ENCODE results near the gene CFDP1.
"Not testable (repeated sequence)": the region's sequence is repeated elsewhere in the genome, so short reads cannot be mapped to it uniquely, and the experiment has no call there.

Gene CFDP1

GRCh38 chr16:75281826-75282225 is 151.5 kb downstream of the CFDP1 start:
- no peak overlapping the region for H4K91ac ChIP-seq (ENCODE audit: low read depth, low read length, poor library complexity)
- WGBS, 2 donors (ENCODE audit: extremely low coverage in 2 of 2, insufficient read length in 2 of 2, insufficient replicate concordance in 1 of 2), result no CpG with 5 or more reads among the region's 6 CpGs
- peaks cover 0 to 1% (median 0%) of the 10 kb centered on the region in 3 experiments for H3K27me3 ChIP-seq (ENCODE audit: control insufficient read depth in 3 of 3, insufficient read depth in 3 of 3, low read depth in 1 of 3, low read length in 3 of 3)
- H4K8ac ChIP-seq (ENCODE audit: low read depth, low read length), result no peak overlapping the region
- H3K4ac ChIP-seq (ENCODE audit: low read length), result no peak overlapping the region
- peaks cover 3 to 8% of the 10 kb centered on the region in 2 donors for H3K36me3 ChIP-seq (replicated peaks in 1 of 2; ENCODE audit: control insufficient read depth in 2 of 2, insufficient read depth in 2 of 2, low read length in 2 of 2)
- no peak overlapping the region for H3K4me2 ChIP-seq (ENCODE audit: insufficient read depth, low read length, poor library complexity, severe bottlenecking)
- H2BK15ac ChIP-seq (ENCODE audit: low read length), result no peak overlapping the region
- no peak overlapping the region for H2AK5ac ChIP-seq (ENCODE audit: low read depth, low read length)
- H2AFZ ChIP-seq (ENCODE audit: low read length), result no peak overlapping the region
- peaks cover 0 to 2% of the 10 kb centered on the region in 2 donors for H3K9me3 ChIP-seq (replicated peaks in 1 of 2; ENCODE audit: control insufficient read depth in 2 of 2, insufficient read depth in 1 of 2, low read depth in 1 of 2, low read length in 2 of 2)
- no peak overlapping the region for H3K18ac ChIP-seq (ENCODE audit: low read length)
- H3K9ac ChIP-seq (ENCODE audit: low read depth, low read length, poor library complexity), result no peak overlapping the region
- no peaks in the 10 kb centered on the region for H3K79me1 ChIP-seq (ENCODE audit: low read depth, low read length)
- H2BK120ac ChIP-seq (ENCODE audit: low read depth, low read length), result no peak overlapping the region
- no peak overlapping the region for H2BK12ac ChIP-seq (ENCODE audit: low read length)
- H3K27ac ChIP-seq (replicated peaks; ENCODE audit: low read length), result no peak overlapping the region
- no peak overlapping the region for H2BK5ac ChIP-seq (ENCODE audit: low read length)
- H3K23ac ChIP-seq (ENCODE audit: low read depth, low read length, poor library complexity), result no peak overlapping the region
- H3K4me3 ChIP-seq (ENCODE audit: low read length in 2 of 2), result no peak overlapping the region
- DNase-seq (ENCODE audit: low spot score), result no peak
- H3K14ac ChIP-seq (ENCODE audit: low read length), result no peak overlapping the region
- peaks cover 0 to 6% of the 10 kb centered on the region in 2 donors for H3K4me1 ChIP-seq (ENCODE audit: control insufficient read depth in 2 of 2, insufficient read depth in 1 of 2, low read depth in 1 of 2, low read length in 2 of 2)

GRCh38 chr16:75281009-75281408 is 152.3 kb downstream of the CFDP1 start:
- not testable (repeated sequence) for H2BK12ac ChIP-seq (ENCODE audit: low read length); H3K4ac ChIP-seq (ENCODE audit: low read length); H4K91ac ChIP-seq (ENCODE audit: low read depth, low read length, poor library complexity); H3K36me3 ChIP-seq (replicated peaks in 1 of 2; ENCODE audit: control insufficient read depth in 2 of 2, insufficient read depth in 2 of 2, low read length in 2 of 2); H2BK5ac ChIP-seq (ENCODE audit: low read length); H3K79me1 ChIP-seq (ENCODE audit: low read depth, low read length); H3K23ac ChIP-seq (ENCODE audit: low read depth, low read length, poor library complexity); H4K8ac ChIP-seq (ENCODE audit: low read depth, low read length); H2AFZ ChIP-seq (ENCODE audit: low read length); H2BK15ac ChIP-seq (ENCODE audit: low read length); H3K27ac ChIP-seq (replicated peaks; ENCODE audit: low read length); H3K14ac ChIP-seq (ENCODE audit: low read length); DNase-seq (ENCODE audit: low spot score); H2BK120ac ChIP-seq (ENCODE audit: low read depth, low read length); H3K4me1 ChIP-seq (ENCODE audit: control insufficient read depth in 2 of 2, insufficient read depth in 1 of 2, low read depth in 1 of 2, low read length in 2 of 2); H3K4me2 ChIP-seq (ENCODE audit: insufficient read depth, low read length, poor library complexity, severe bottlenecking); H3K18ac ChIP-seq (ENCODE audit: low read length); H3K9ac ChIP-seq (ENCODE audit: low read depth, low read length, poor library complexity); H3K27me3 ChIP-seq (ENCODE audit: control insufficient read depth in 3 of 3, insufficient read depth in 3 of 3, low read depth in 1 of 3, low read length in 3 of 3); H2AK5ac ChIP-seq (ENCODE audit: low read depth, low read length); H3K4me3 ChIP-seq (ENCODE audit: low read length in 2 of 2); H3K9me3 ChIP-seq (replicated peaks in 1 of 2; ENCODE audit: control insufficient read depth in 2 of 2, insufficient read depth in 1 of 2, low read depth in 1 of 2, low read length in 2 of 2)
- no CpG with 5 or more reads among the region's 2 CpGs for WGBS, 2 donors (ENCODE audit: extremely low coverage in 2 of 2, insufficient read length in 2 of 2, insufficient replicate concordance in 1 of 2)

GRCh38 chr16:75280331-75280804 is 152.9 kb downstream of the CFDP1 start:
- Histone ChIP-seq H3K9me3 (replicated peaks in 1 of 2; ENCODE audit: control insufficient read depth in 2 of 2, insufficient read depth in 1 of 2, low read depth in 1 of 2, low read length in 2 of 2) (peaks cover 0 to 2% of the 10 kb centered on the region in 2 donors), H3K9ac (ENCODE audit: low read depth, low read length, poor library complexity) (no peak overlapping the region), H2BK12ac (ENCODE audit: low read length) (no peak overlapping the region), H3K27ac (replicated peaks; ENCODE audit: low read length) (no peak overlapping the region), H2AK5ac (ENCODE audit: low read depth, low read length) (no peak overlapping the region), H3K4ac (ENCODE audit: low read length) (no peak overlapping the region), H3K4me3 (ENCODE audit: low read length in 2 of 2) (no peak overlapping the region), H4K8ac (ENCODE audit: low read depth, low read length) (no peak overlapping the region), H3K79me1 (ENCODE audit: low read depth, low read length) (no peaks in the 10 kb centered on the region), H2AFZ (ENCODE audit: low read length) (no peak overlapping the region), H3K27me3 (ENCODE audit: control insufficient read depth in 3 of 3, insufficient read depth in 3 of 3, low read depth in 1 of 3, low read length in 3 of 3) (peaks cover 0 to 1% (median 0%) of the 10 kb centered on the region in 3 experiments), H3K4me1 (ENCODE audit: control insufficient read depth in 2 of 2, insufficient read depth in 1 of 2, low read depth in 1 of 2, low read length in 2 of 2) (peaks cover 0 to 6% of the 10 kb centered on the region in 2 donors), H3K36me3 (replicated peaks in 1 of 2; ENCODE audit: control insufficient read depth in 2 of 2, insufficient read depth in 2 of 2, low read length in 2 of 2) (peaks cover 3 to 6% of the 10 kb centered on the region in 2 donors), H3K14ac (ENCODE audit: low read length) (no peak overlapping the region), H3K18ac (ENCODE audit: low read length) (no peak overlapping the region), H2BK15ac (ENCODE audit: low read length) (no peak overlapping the region), H3K4me2 (ENCODE audit: insufficient read depth, low read length, poor library complexity, severe bottlenecking) (no peak overlapping the region), H2BK5ac (ENCODE audit: low read length) (no peak overlapping the region), H4K91ac (ENCODE audit: low read depth, low read length, poor library complexity) (no peak overlapping the region), H2BK120ac (ENCODE audit: low read depth, low read length) (no peak overlapping the region), H3K23ac (ENCODE audit: low read depth, low read length, poor library complexity) (no peak overlapping the region)
- WGBS, 2 donors (ENCODE audit: extremely low coverage in 2 of 2, insufficient read length in 2 of 2, insufficient replicate concordance in 1 of 2), result no CpG with 5 or more reads among the region's 8 CpGs
- DNase-seq (ENCODE audit: low spot score), result no peak

- H2AK5ac ChIP-seq (ENCODE audit: low read depth, low read length), result no peak overlapping the region
- no peak overlapping the region for H4K8ac ChIP-seq (ENCODE audit: low read depth, low read length)
- H3K27ac ChIP-seq (replicated peaks; ENCODE audit: low read length), result no peak overlapping the region
- no peaks in the 10 kb centered on the region for H3K36me3 ChIP-seq (replicated peaks in 1 of 2; ENCODE audit: control insufficient read depth in 2 of 2, insufficient read depth in 2 of 2, low read length in 2 of 2)
- no peak overlapping the region for H3K9ac ChIP-seq (ENCODE audit: low read depth, low read length, poor library complexity)
- H3K18ac ChIP-seq (ENCODE audit: low read length), result no peak overlapping the region
- no peak overlapping the region for H3K4me2 ChIP-seq (ENCODE audit: insufficient read depth, low read length, poor library complexity, severe bottlenecking)
- no CpG with 5 or more reads among the region's 10 CpGs for whole genome bisulfite sequencing, 2 donors (ENCODE audit: extremely low coverage in 2 of 2, insufficient read length in 2 of 2, insufficient replicate concordance in 1 of 2)
- H2BK15ac ChIP-seq (ENCODE audit: low read length), result no peak overlapping the region
- no peak overlapping the region for H3K14ac ChIP-seq (ENCODE audit: low read length)
- H2BK12ac ChIP-seq (ENCODE audit: low read length), result no peak overlapping the region
- no peaks in the 10 kb centered on the region for H3K79me1 ChIP-seq (ENCODE audit: low read depth, low read length)
- DNase-seq (ENCODE audit: low spot score), result no peak
- peaks cover 0 to 1% (median 0%) of the 10 kb centered on the region in 3 experiments for H3K27me3 ChIP-seq (ENCODE audit: control insufficient read depth in 3 of 3, insufficient read depth in 3 of 3, low read depth in 1 of 3, low read length in 3 of 3)
- H3K4ac ChIP-seq (ENCODE audit: low read length), result no peak overlapping the region
- H3K4me1 ChIP-seq (ENCODE audit: control insufficient read depth in 2 of 2, insufficient read depth in 1 of 2, low read depth in 1 of 2, low read length in 2 of 2), result peaks cover 0 to 6% of the 10 kb centered on the region in 2 donors
- no peak overlapping the region for H2AFZ ChIP-seq (ENCODE audit: low read length)
- H3K23ac ChIP-seq (ENCODE audit: low read depth, low read length, poor library complexity), result no peak overlapping the region
- no peak overlapping the region for H2BK5ac ChIP-seq (ENCODE audit: low read length)
- H4K91ac ChIP-seq (ENCODE audit: low read depth, low read length, poor library complexity), result no peak overlapping the region
- no peak overlapping the region for H3K4me3 ChIP-seq (ENCODE audit: low read length in 2 of 2)
- peaks cover 0 to 2% of the 10 kb centered on the region in 2 donors for H3K9me3 ChIP-seq (replicated peaks in 1 of 2; ENCODE audit: control insufficient read depth in 2 of 2, insufficient read depth in 1 of 2, low read depth in 1 of 2, low read length in 2 of 2)
- no peak overlapping the region for H2BK120ac ChIP-seq (ENCODE audit: low read depth, low read length)
Measured at GRCh38 chr16:75279305-75279704, 154.0 kb downstream of the CFDP1 start.

Data from neuronal stem cell (in vitro differentiated cells).